Neutrophil (primary cell): ENCODE measurements around the gene ID1.

Source experiments
- H3K27ac ChIP-seq: fragments of 200-600 bp; sonication (generic); 2 replicates; pipeline ENCODE4 v1.5.1; 2016; ENCODE audit warnings: mild to moderate bottlenecking, moderate library complexity
- H3K27me3 ChIP-seq: fragments of 200-600 bp; sonication (generic); 2 replicates; pipeline ENCODE4 v1.6.0; 2016; ENCODE audit warnings: mild to moderate bottlenecking
- H3K36me3 ChIP-seq: fragments of 200-600 bp; sonication (generic); 2 replicates; pipeline ENCODE4 v1.5.1; 2017
- H3K4me1 ChIP-seq, 2 experiments: fragments of 200-600 bp in 1 of 2; sonication (generic) in 1 of 2; 1 replicate in 1 of 2; 2 replicates in 1 of 2; pipeline versions ENCODE4 v1.5.1 to v1.6.1; 2013 to 2016; ENCODE audit warnings: low read depth in 1 of 2, low read length in 1 of 2, mild to moderate bottlenecking in 1 of 2, moderate library complexity in 1 of 2; ENCODE audit not compliant: control insufficient read depth in 1 of 2, insufficient read depth in 1 of 2
- H3K4me3 ChIP-seq, 2 experiments: fragments of 200-600 bp in 1 of 2; sonication (generic) in 1 of 2; 1 replicate in 1 of 2; 2 replicates in 1 of 2; pipeline ENCODE4 v1.5.1; 2013 to 2016; ENCODE audit warnings: low read depth in 1 of 2, low read length in 1 of 2, mild to moderate bottlenecking in 1 of 2, moderate library complexity in 1 of 2
- H3K9me3 ChIP-seq: fragments of 200-600 bp; sonication (generic); 2 replicates; pipeline ENCODE4 v1.5.1; 2016
- CTCF ChIP-seq: fragments of 200-600 bp; sonication (generic); IDR thresholded peaks from 2 replicates; pipeline ENCODE4 v1.5.1; 2016; ENCODE audit warnings: antibody characterized with exemption

The ID1 gene

GRCh38 chr20:31605031-31605901 is at the start of gene ID1:
Gene ID1 (plus strand): TSS chr20:31605289. CDS start chr20:31605388, 99 bp downstream.
- H3K9me3 ChIP-seq = no peaks in the 10 kb centered on the region
- peak; percentile 27 for TF ChIP-seq CTCF
- H3K27ac ChIP-seq = peak within 1 kb of the TSS; percentile 57
- no peaks in the 10 kb centered on the region for H3K36me3 ChIP-seq
- H3K27me3 ChIP-seq = peaks cover 45% of the 10 kb centered on the region
- peaks cover 60 to 62% of the 10 kb centered on the region in 2 experiments for H3K4me1 ChIP-seq
- H3K4me3 ChIP-seq = peak within 1 kb of the TSS; percentile 78 to 84

GRCh38 chr20:31559704-31560093 is 45.4 kb upstream of the ID1 start:
- H3K4me3 ChIP-seq = peak overlapping the region in 1 of 2 experiments; percentile 15
- no peaks in the 10 kb centered on the region for H3K9me3 ChIP-seq
- no peak for TF ChIP-seq CTCF
- peaks cover 70% of the 10 kb centered on the region for H3K36me3 ChIP-seq
- H3K4me1 ChIP-seq = peaks cover 19 to 23% of the 10 kb centered on the region in 2 experiments
- no peaks in the 10 kb centered on the region for H3K27me3 ChIP-seq
- peak overlapping the region; percentile 89 for H3K27ac ChIP-seq

GRCh38 chr20:31560094-31560745 is 44.9 kb upstream of the ID1 start:
- Histone ChIP-seq H3K9me3 (no peaks in the 10 kb centered on the region), H3K4me3 (peak overlapping the region in 1 of 2 experiments; percentile 15), H3K4me1 (peaks cover 19 to 23% of the 10 kb centered on the region in 2 experiments), H3K36me3 (peaks cover 65% of the 10 kb centered on the region), H3K27ac (peak overlapping the region; percentile 89), H3K27me3 (no peaks in the 10 kb centered on the region)
- TF ChIP-seq CTCF = peak; percentile 95

GRCh38 chr20:31560746-31561598 is 44.1 kb upstream of the ID1 start:
- H3K36me3 ChIP-seq = peaks cover 63% of the 10 kb centered on the region
- no peaks in the 10 kb centered on the region for H3K9me3 ChIP-seq
- H3K4me3 ChIP-seq = peak overlapping the region in 1 of 2 experiments; percentile 15
- H3K27me3 ChIP-seq = no peaks in the 10 kb centered on the region
- peaks cover 19 to 23% of the 10 kb centered on the region in 2 experiments for H3K4me1 ChIP-seq
- no peak for TF ChIP-seq CTCF
- H3K27ac ChIP-seq = peak overlapping the region; percentile 89

- TF ChIP-seq CTCF = no peak
- Histone ChIP-seq H3K9me3 (no peaks in the 10 kb centered on the region), H3K27ac (peak overlapping the region; percentile 89), H3K36me3 (peaks cover 66% of the 10 kb centered on the region), H3K4me3 (no peak overlapping the region), H3K4me1 (peaks cover 22 to 23% of the 10 kb centered on the region in 2 experiments), H3K27me3 (no peaks in the 10 kb centered on the region)
Measured at GRCh38 chr20:31562241-31562640, 42.8 kb upstream of the ID1 start.
